PFSK-1 (cell line): Measurements from ENCODE around the gene CS.

Experiments used
- FOXP2 ChIP-seq: optimal IDR thresholded peaks from 2 replicates; pipeline ENCODE3; 2011; ENCODE audit warnings: borderline replicate concordance, control low read depth, inconsistent platforms; ENCODE audit not compliant: insufficient read depth; ENCODE audit errors: extremely low read length, extremely low read depth
- POLR2AphosphoS5 ChIP-seq: IDR thresholded peaks from 2 replicates; pipeline ENCODE4 v1.6.1; 2012; ENCODE audit warnings: low read depth, mild to moderate bottlenecking, control low read depth, low read length, moderate library complexity
- REST ChIP-seq, 2 experiments: IDR thresholded peaks; 2 replicates each; pipeline versions ENCODE4 v1.6.1 to v1.8.0; 2011 to 2012; ENCODE audit warnings: low read depth in 2 of 2, low read length in 2 of 2, control low read depth in 1 of 2, inconsistent platforms in 1 of 2, mild to moderate bottlenecking in 1 of 2, moderate library complexity in 1 of 2; ENCODE audit not compliant: insufficient read depth in 1 of 2
- SIN3A ChIP-seq: IDR thresholded peaks from 2 replicates; pipeline ENCODE4 v1.6.1; 2012; ENCODE audit warnings: mild to moderate bottlenecking, low read length, moderate library complexity, borderline replicate concordance; ENCODE audit not compliant: insufficient read depth
- TAF1 ChIP-seq: IDR thresholded peaks from 2 replicates; pipeline ENCODE4 v1.6.1; 2012; ENCODE audit warnings: low read length, control low read depth, borderline replicate concordance; ENCODE audit not compliant: insufficient read depth

DNA sequence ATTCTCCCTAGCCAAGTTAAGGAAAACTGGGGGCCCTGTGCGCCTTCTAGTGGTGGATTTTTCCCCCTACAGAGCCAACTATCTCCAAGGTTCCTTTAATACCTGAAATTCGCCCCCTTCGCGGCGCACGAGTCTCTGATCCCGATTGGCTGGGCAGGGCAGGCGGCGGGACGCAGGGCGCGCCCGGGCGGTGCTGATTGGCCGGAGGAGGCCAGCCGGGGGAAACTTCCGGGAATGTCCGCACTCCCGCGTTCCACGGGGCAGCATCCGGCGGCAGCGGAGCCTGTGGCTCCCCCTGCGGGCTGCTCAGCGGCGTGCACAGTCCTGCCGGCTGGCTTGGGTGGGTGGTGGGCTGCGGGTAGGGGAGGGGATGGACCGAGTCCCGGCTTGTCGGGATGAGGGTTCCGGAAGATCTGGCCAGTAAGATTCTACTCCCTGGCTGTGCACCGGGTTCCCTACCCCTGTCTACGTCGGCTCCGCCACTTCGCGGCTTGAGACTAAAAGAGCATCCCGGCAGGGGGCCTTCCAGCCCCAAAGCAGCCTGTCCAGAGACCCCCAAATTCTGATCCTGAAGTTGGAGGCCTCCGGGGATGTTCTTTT, 75.9 kb downstream of the CS start, which contains the start of gene NABP2:
- TF ChIP-seq REST (IDR thresholded peaks at IDR 0.05; ENCODE audit: insufficient read depth in 1 of 2, low read depth in 2 of 2, low read length in 2 of 2) (peak; percentile 28 to 54; a peak in 1 of 4 replicates), POLR2AphosphoS5 (peak; percentile 40; the same call in 1 of the 2 replicates), TAF1 (0 out of 2 replicates have a peak, but pooled peaks have one; percentile 64), SIN3A (0 out of 2 replicates have a peak, but pooled peaks have one; percentile 62), FOXP2 (peak; percentile 86)
